Panc1 (cell line): ENCODE data around the gene CDCA3. TPM values are rescaled to one million over a fixed set of nuclear protein-coding genes. Genes with fewer than 3 reads are reported as not detected.
A peak's percentile ranks its signal among the peaks of the same experiment; 100 is the strongest.
"Not testable (repeated sequence)": the region's sequence is repeated elsewhere in the genome, so short reads cannot be mapped to it uniquely, and the experiment has no call there.

Experiments used
- ATAC-seq: fragments of 200-7000 bp; cut with Tn5 transposase; 2 replicates; pipeline ENCODE4 v1.9.1; 2020; ENCODE audit warnings: mild to moderate bottlenecking, moderate library complexity
- BruUV-seq: library from RNA; stranded (reverse); fragments of 400-500 nt; replicated peaks from 2 replicates; lab custom pipeline; 2021; lab: Mats Ljungman, UMichigan
- CTCF ChIA-PET: fragments of 300-600 bp; sonication (Branson Sonifier 250); formaldehyde crosslinking; loops from one replicate; lab custom pipeline; 2022; ENCODE audit warnings: antibody characterized with exemption; lab: Charles Lee
- POLR2A ChIA-PET: fragments of 300-600 bp; sonication (Branson Sonifier 250); formaldehyde crosslinking; loops from one replicate; lab custom pipeline; 2022; ENCODE audit warnings: antibody characterized with exemption; lab: Charles Lee
- DNase-seq: peaks from one replicate; pipeline ENCODE4 v3.0.0-alpha.2; 2010; ENCODE audit warnings: low read depth, low spot score
- H3K27ac ChIP-seq: 2 replicates; pipeline ENCODE4 v1.5.1; 2011; ENCODE audit warnings: mild to moderate bottlenecking, low read length, inconsistent platforms
- H3K27me3 ChIP-seq: fragments of 200-500 bp; sonication (Bioruptor generic); 2 replicates; pipeline ENCODE4 v1.6.0; 2014; ENCODE audit warnings: low read length, inconsistent platforms; ENCODE audit not compliant: control insufficient read depth, insufficient read depth
- H3K36me3 ChIP-seq: fragments of 200-500 bp; sonication (Bioruptor generic); 2 replicates; pipeline ENCODE4 v1.5.1; 2014; ENCODE audit warnings: inconsistent platforms, mild to moderate bottlenecking, low read length, moderate library complexity; ENCODE audit not compliant: control insufficient read depth, insufficient read depth
- H3K4me1 ChIP-seq: 2 replicates; pipeline ENCODE4 v1.5.1; 2011; ENCODE audit warnings: inconsistent platforms, mild to moderate bottlenecking, low read length, moderate library complexity; ENCODE audit not compliant: control insufficient read depth, insufficient read depth
- H3K4me3 ChIP-seq, 2 experiments: 2 replicates each; pipeline ENCODE4 v1.5.1; 2011 to 2012; ENCODE audit warnings: low read depth in 2 of 2, low read length in 2 of 2, mild to moderate bottlenecking in 2 of 2, inconsistent platforms in 1 of 2, moderate library complexity in 1 of 2
- H3K9me3 ChIP-seq: fragments of 200-500 bp; sonication (Bioruptor generic); 2 replicates; pipeline ENCODE4 v1.5.1; 2014; ENCODE audit warnings: low read depth, mild to moderate bottlenecking, inconsistent platforms, low read length, moderate library complexity; ENCODE audit not compliant: control insufficient read depth, insufficient read depth
- CTCF ChIP-seq: fragments of 450-650 bp; IDR thresholded peaks from 2 replicates; pipeline ENCODE4 v1.5.1; 2017; ENCODE audit warnings: mild to moderate bottlenecking
- POLR2AphosphoS5 ChIP-seq: IDR thresholded peaks from 2 replicates; pipeline ENCODE4 v1.6.1; 2012; ENCODE audit warnings: mild to moderate bottlenecking, low read depth, low read length, moderate library complexity
- REST ChIP-seq, 2 experiments: IDR thresholded peaks; 2 replicates each; pipeline ENCODE4 v1.6.1; 2011 to 2012; ENCODE audit warnings: low read depth in 2 of 2, control low read depth in 1 of 2, low read length in 1 of 2, mild to moderate bottlenecking in 1 of 2, moderate library complexity in 1 of 2; ENCODE audit not compliant: insufficient read depth in 1 of 2
- SIN3A ChIP-seq: IDR thresholded peaks from 2 replicates; pipeline ENCODE4 v1.6.1; 2012; ENCODE audit warnings: low read depth, mild to moderate bottlenecking, low read length, moderate library complexity, borderline replicate concordance; ENCODE audit not compliant: insufficient read depth
- TCF7L2 ChIP-seq: IDR thresholded peaks from 2 replicates; pipeline ENCODE4 v1.6.1; 2011; ENCODE audit warnings: mild to moderate bottlenecking, low read depth, low read length, inconsistent platforms
- in situ Hi-C: cut with HindIII; loops from 2 replicates; pipeline ENCODE4 v1.10.0; 2016; ENCODE audit warnings: low sequenced_read_pairs, low pct_unique_long_range_greater_than_20kb
- intact Hi-C: fragments of 100-400 bp; cut with micrococcal nuclease; formaldehyde crosslinking; loops from one replicate; pipeline ENCODE4 v1.10.0; 2022; ENCODE audit not compliant: unreplicated experiment
- total RNA-seq: library from RNA; stranded (reverse); gene quantifications from one replicate; pipeline ENCODE4 v1.2.1, GENCODE V29; 2021; ENCODE audit not compliant: unreplicated experiment

Gene CDCA3
- total RNA-seq, 1 experiment from 2014 or later = 59.0 TPM

- TF ChIP-seq REST (IDR thresholded peaks at IDR 0.05; ENCODE audit: insufficient read depth in 1 of 2, low read depth in 2 of 2, low read length in 1 of 2) (no peak), SIN3A (no peak), TCF7L2 (no peak), POLR2AphosphoS5 (no peak), CTCF (no peak)
- H3K27ac ChIP-seq = peak overlapping the region; percentile 82
Measured at GRCh38 chr12:6866920-6867412, 15.9 kb upstream of the CDCA3 start.

GRCh38 chr12:6866163-6866919 is 15.3 kb upstream of the CDCA3 start:
- H3K9me3 ChIP-seq = no peaks in the 10 kb centered on the region
- intact Hi-C loops = no loop called here
- ATAC-seq (no peak), DNase-seq (no peak)
- POLR2A ChIA-PET = interaction anchor here (0.6 to 0.9 kb wide), 5 partner anchors 14 to 100 kb away, joined by 3 to 17 read pairs (median 7); partner anchors contain the start of genes PTMS and USP5
- H3K27me3 ChIP-seq = no peaks in the 10 kb centered on the region
- peak overlapping the region; percentile 82 for H3K27ac ChIP-seq
- in situ Hi-C loops = no loop called here
- no peak for TF ChIP-seq CTCF
- CTCF ChIA-PET = no interaction called here
- peaks cover 27% of the 10 kb centered on the region for H3K4me1 ChIP-seq
- no TSS peak for BruUV-seq
- H3K36me3 ChIP-seq = peaks cover 6% of the 10 kb centered on the region; the same call in 1 of the 2 replicates
- peak overlapping the region; percentile 61 to 92; a peak in 3 of 4 replicates for H3K4me3 ChIP-seq

More at GRCh38 chr12:6866920-6867412, 15.9 kb upstream of the CDCA3 start:
- intact Hi-C loops (no loop called here), in situ Hi-C loops (no loop called here)
- Histone ChIP-seq H3K4me1 (peaks cover 28% of the 10 kb centered on the region), H3K36me3 (peaks cover 6% of the 10 kb centered on the region; the same call in 1 of the 2 replicates), H3K4me3 (peak overlapping the region; percentile 61 to 92), H3K9me3 (no peaks in the 10 kb centered on the region), H3K27me3 (no peaks in the 10 kb centered on the region)
- ChIA-PET CTCF (no interaction called here), POLR2A (interaction anchor here (0.6 to 0.9 kb wide), 7 partner anchors 15 to 178 kb away, joined by 3 to 17 read pairs (median 8); partner anchors contain the start of genes PTMS, USP5 and ZNF384)
- no TSS peak for BruUV-seq
- peak; percentile 53 for ATAC-seq
- no peak for DNase-seq

GRCh38 chr12:6865307-6865706 is 14.2 kb upstream of the CDCA3 start:
- intact Hi-C loops, H3K27me3 ChIP-seq, DNase-seq, POLR2A ChIA-PET, H3K4me3 ChIP-seq, BruUV-seq, in situ Hi-C loops, CTCF ChIA-PET, H3K27ac ChIP-seq, H3K9me3 ChIP-seq, ATAC-seq, H3K36me3 ChIP-seq: not testable (repeated sequence)
- peaks cover 18% of the 10 kb centered on the region for H3K4me1 ChIP-seq
